Retina (tissue), 1 donor: Measurements from ENCODE around the gene SPTBN1.
"Not testable (repeated sequence)": the region's sequence is repeated elsewhere in the genome, so short reads cannot be mapped to it uniquely, and the experiment has no call there.

Experiments used
- DNase-seq: peaks from one replicate; pipeline ENCODE4 v3.0.0-alpha.2; 2016

The SPTBN1 gene

GRCh38 chr2:54471221-54471711 lies 15.1 kb downstream of the SPTBN1 start:
- no peak for DNase-seq

DNA sequence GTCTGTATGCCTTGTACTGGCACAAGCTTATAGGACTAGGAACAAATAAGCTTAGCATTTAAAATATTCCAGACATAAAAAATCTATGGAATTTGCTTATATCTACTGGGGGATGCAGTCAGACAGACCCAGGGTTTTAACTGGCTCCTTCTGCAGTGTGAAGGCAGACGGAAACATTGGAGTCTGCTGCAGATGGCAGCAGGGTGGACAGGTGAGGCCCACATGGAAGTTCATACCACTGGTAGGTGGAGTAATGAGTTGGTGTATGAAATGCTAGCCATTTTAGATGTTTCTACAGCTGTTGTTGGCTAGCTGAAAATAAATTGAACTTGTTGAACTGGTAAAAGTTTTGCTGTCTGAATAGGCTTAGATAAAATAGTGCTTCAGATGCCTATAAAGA lies 17.7 kb downstream of the SPTBN1 start:
- DNase-seq: no peak

- DNase-seq: no peak
Observed at GRCh38 chr2:54475285-54475684, 19.2 kb downstream of the SPTBN1 start.

GRCh38 chr2:54475919-54476318 lies 19.8 kb downstream of the SPTBN1 start:
- no peak for DNase-seq

- no peak for DNase-seq
Observed at GRCh38 chr2:54476852-54477251, 20.7 kb downstream of the SPTBN1 start.

- no peak for DNase-seq
Observed at GRCh38 chr2:54477896-54478295, 21.8 kb downstream of the SPTBN1 start.

GRCh38 chr2:54478899-54479298 lies 22.8 kb downstream of the SPTBN1 start:
- DNase-seq: no peak

DNA sequence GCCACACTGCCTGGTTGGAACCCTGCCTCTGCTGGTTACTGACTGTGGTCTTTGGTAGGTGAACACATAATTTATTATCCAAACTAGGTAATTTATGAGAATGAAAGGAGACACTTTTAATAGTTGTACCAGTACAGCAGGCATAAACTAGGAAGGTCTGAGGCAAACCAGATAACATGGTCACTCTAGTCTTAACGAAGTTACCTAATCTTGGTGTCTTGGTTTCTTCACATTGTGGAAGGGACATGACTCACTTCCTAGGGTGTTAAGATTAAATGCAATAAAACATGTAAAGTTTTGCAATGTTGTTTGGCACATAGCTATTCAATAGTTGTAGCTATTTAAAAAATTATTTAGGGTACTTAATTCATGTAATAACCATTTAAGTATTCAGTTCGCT lies 23.3 kb downstream of the SPTBN1 start:
- no peak for DNase-seq

DNA sequence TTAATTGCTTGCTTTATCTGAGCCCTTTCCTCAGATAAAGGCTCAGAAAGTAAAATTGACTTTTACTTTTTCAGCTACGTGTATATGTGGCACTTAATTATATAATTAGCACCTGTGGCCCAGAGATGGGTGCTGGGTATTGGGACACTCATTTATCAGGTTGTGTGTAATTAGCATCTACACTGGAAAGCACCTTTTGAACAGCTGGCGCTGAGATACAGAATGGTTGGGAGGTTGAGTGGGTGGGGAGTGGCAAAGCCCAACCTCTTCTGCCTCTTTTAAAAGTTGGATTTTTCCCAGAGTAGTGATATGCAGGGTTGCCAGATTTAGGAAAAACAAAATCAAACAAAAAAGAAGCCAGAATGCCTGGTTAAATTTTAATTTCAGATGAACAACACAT lies 23.9 kb downstream of the SPTBN1 start:
- DNase-seq: no peak

GRCh38 chr2:54481686-54482085 lies 25.6 kb downstream of the SPTBN1 start:
- DNase-seq: no peak

GRCh38 chr2:54482715-54483114 lies 26.6 kb downstream of the SPTBN1 start:
- no peak for DNase-seq

DNA sequence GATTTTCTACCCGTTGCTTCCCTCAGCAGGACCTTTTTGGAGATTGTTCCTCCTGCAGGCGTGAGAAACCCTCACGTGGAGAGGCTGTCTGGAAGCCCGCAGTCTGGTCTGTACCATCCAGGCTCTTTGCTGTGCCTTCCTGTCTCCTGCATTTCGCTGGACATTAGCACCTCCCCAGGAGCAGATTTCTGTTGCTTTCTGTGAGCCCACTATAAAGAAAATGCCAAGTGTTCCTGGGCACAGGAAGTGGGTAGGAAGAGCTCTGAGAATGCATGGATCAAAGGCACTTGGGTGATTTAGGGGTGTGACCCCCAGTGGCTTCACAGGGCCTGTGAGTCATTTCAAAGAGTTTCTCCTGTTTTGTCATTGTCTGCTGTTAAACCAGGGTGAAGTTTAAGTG lies 27.3 kb downstream of the SPTBN1 start:
- DNase-seq: no peak

DNA sequence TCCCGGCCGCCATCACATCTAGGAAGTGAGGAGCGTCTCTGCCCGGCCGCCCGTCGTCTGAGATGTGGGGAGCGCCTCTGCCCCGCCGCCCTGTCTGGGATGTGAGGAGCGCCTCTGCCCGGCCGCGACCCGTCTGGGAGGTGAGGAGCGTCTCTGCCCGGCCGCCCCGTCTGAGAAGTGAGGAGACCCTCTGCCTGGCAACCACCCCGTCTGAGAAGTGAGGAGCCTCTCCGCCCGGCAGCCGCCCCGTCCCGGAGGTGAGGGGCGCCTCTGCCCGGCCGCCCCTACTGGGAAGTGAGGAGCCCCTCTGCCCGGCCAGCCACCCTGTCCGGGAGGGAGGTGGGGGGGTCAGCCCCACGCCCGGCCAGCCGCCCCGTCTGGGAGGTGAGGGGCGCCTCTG lies 29.6 kb downstream of the SPTBN1 start:
- not testable (repeated sequence) for DNase-seq

GRCh38 chr2:54486766-54487165 lies 30.6 kb downstream of the SPTBN1 start:
- no peak for DNase-seq

DNA sequence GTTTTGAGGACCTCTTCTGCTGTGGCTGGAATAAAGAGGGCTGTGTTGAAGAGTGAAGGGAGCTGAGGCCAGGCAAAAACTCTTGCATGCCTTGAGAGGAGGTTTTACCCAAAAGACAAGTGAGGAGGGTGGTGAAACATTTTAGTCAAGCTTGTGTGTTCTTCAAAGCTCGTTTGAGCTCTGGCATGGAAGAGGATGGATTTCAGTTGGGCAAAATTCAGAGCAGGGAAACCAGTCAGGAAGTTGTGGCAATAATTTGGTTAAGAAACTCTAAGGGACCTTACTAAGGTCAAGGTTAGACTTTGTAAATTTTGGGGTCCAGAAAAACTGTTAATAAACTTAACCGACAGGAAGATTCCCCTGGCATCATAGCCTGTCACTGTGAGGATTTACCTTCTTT lies 34.7 kb downstream of the SPTBN1 start:
- no peak for DNase-seq

DNA sequence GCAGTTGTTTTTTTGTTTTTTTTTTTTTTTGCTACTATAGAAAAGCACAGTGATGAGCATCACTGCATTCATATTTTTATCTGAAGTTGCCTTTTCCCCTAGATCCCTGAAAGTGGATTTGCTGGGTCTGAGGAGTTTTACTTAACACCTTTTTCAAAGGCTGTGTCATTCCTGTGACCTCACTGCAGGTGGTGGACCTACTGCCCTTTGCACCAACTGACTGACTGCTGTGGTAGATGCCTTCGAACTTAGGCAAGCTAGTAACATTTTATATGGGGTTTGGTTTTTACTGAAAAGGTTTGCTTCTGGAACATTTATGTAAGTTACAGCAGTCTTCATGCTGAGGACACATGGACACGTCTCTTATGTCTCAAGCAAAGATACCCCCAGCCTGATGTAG lies 36.2 kb downstream of the SPTBN1 start:
- DNase-seq: no peak

DNA sequence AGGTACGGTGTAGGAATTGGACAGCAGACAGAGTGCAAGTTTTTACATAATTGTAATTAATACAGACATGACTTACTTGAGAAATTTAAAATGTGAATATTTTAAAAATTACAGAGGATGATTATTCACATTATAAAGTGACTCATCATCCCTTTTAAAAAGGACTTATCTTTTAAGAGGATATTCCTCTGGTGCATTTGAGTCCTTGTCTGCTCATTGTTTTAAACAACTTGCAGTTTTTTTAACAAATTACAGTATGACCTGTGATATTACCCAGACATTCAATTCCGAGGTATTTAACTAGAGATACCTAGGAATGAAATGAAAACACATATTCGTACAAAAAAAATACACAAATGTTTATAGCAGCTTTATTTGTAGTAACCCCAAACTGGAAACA lies 38.0 kb downstream of the SPTBN1 start:
- no peak for DNase-seq

GRCh38 chr2:54496920-54497319 lies 40.8 kb downstream of the SPTBN1 start:
- no peak for DNase-seq

DNA sequence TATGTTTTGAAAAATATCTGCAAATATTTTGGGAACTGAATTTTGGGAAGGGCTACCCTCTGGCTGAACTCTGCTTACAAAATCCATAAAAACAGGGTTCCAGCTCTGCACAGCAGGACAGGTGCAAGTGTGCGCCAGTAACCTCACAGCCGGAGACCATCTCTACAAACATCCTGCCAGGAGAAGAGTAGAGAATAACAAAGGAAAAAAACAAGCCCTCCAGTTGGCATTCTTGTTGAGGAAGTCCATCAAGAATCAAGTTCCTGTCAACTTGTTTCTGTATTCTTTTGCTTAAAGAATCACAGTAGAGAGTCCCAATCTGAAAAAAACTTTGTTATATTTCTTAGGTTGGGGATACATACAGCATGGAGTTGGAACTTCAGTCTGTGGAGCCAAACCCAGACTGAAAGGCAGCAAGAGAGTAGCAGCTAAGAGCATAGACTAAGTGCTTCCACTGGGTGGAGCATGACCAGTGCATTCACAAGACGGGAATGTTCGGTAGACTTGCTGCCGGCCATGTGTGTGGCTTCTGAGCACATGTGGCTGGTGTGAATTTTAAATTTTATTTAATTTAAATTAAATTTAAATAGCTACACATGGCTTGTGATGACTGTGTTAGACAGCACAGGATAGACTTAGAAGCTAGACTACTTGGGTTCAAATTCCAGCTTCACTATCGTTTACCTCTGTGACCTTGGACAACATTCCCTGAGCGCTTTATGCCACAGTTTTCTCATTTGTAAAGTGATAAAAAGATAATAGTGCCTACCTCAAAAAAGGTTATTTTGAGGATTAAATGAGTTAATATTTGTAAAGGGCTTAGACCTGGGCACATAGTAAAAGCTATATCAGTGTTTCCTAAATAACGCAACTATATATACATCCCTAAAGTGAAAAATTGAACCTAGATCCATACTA lies 41.9 kb downstream of the SPTBN1 start:
- DNase-seq: no peak

DNA sequence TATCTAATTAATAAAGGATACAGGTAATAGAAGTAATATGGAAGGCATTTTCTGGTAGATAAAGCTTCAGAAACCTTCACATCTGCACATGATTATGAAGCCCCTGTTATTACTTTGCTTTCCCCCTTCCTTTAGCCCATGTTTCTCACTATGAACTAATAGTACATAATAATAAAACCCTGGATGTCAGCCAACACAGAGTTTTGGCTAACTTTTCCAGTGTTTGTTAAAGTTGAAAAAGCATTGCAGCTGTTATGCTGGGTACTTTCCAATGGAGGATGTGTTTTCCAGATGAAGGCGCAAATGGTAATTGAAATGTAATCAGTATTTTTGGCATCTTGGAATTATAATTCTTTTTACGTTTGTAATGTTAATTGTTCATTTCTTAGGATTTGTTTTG lies 43.5 kb downstream of the SPTBN1 start:
- DNase-seq: no peak

DNA sequence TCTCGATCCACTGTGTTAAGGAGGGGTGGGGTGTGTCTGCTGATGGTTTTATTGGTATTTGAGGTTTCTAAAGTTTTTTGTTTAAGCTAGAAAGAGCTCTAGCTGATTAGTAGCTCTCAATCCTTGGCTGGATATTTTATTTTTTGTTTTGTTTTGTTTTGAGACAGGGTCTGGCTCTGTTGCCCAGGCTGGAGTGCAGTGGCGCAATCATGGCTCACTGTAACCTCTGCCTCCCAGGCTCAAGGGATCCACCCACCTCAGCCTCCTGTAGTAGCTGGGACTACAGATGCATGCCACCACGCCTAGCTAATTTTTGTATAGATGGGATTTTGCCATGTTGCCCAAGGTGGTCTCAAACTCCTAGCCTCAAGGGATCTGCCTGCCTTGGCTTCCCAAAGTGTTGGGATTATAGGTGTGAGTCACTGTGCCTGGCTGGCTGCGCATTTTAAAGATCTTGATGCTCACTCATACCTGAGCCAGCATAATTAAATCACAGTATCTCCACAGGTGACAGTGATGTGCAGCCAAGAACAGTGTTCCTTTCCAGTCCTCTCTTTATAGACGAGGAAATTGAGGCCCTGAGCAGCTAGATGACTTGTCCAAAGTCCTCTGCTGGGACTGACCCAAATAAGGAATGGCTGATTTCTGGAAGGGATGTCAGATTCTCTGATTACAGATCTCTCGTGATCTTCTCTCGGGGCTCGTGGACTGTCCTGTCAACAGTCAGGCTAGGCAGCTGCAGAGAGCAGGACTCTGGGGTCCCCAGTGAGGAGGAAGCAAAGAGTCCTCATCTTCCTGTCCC lies 44.5 kb downstream of the SPTBN1 start:
- DNase-seq: no peak

DNA sequence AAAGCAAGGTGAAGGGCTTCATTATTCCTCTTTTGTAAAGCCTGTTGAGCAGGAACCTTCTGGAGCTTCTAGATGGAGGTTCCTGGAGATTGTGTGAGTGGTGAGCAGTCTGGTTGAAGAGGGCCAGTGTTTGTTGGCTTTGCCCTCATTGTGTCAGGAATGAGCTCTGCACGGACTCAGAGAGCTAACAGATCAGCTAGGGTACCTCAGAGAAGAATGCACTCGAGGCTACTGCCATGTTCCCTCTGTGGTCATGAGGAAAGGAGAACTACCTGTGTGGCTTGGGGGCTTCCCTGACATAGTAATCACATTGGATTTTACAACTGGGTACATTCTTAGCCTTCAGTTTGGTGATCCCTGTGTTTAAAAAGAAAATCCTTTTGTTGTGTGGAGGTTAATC lies 46.6 kb downstream of the SPTBN1 start:
- DNase-seq: no peak

DNA sequence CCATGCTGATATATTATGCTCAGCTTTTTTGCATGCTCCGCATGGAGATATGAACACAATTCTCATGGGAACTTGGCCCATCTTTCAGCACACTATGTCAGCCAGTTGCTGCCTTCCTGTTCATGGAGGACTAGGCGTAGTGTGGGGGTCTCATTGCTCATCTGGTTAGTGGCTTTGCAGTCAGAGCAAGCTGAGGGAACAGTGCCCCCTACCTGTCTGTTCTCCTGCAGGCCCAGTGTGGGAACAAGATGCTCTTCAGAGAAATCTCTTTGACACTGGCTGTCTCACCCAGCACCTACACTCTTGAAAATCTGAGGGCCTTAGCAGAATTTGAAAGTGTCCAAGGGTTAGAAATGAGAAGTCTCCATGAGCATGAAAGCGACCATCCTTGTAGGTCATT lies 47.1 kb downstream of the SPTBN1 start:
- DNase-seq: peak; percentile 58

GRCh38 chr2:54503828-54504227 lies 47.7 kb downstream of the SPTBN1 start:
- no peak for DNase-seq
